GM13977 (cell line): ENCODE measurements around the gene MAPK10.

Experiments used
- DNase-seq: peaks from one replicate; pipeline ENCODE4 v3.0.0; 2012; ENCODE audit warnings: low spot score
- CTCF ChIP-seq: IDR thresholded peaks from 2 replicates; pipeline ENCODE4 v1.5.1; 2012; ENCODE audit warnings: mild to moderate bottlenecking, control low read depth; ENCODE audit not compliant: insufficient read depth; ENCODE audit errors: extremely low read depth, missing control alignments
- in situ Hi-C: fragments of 300-500 bp; cut with MboI; formaldehyde crosslinking; loops from one replicate; pipeline ENCODE4 v1.12.0; 2022; ENCODE audit warnings: low sequenced_read_pairs, low pct_unique_long_range_greater_than_20kb, mixed read lengths, inconsistent platforms; ENCODE audit not compliant: unreplicated experiment

Gene MAPK10

GRCh38 chr4:85961887-85962286 is 398.0 kb downstream of the MAPK10 start:
- TF ChIP-seq CTCF: no peak
- no peak for DNase-seq
- in situ Hi-C loops: no loop called here

GRCh38 chr4:85956293-85956945 is 403.4 kb downstream of the MAPK10 start:
- DNase-seq: no peak
- in situ Hi-C loops: no loop called here
- no peak for TF ChIP-seq CTCF

- in situ Hi-C loops: no loop called here
- no peak for TF ChIP-seq CTCF
- DNase-seq: no peak
Measured at GRCh38 chr4:85955620-85956292, 404.1 kb downstream of the MAPK10 start.

- no peak for TF ChIP-seq CTCF
- DNase-seq: no peak
- in situ Hi-C loops: no loop called here
Measured at GRCh38 chr4:85953651-85954018, 406.2 kb downstream of the MAPK10 start.

- DNase-seq: no peak
- in situ Hi-C loops: no loop called here
- TF ChIP-seq CTCF: no peak
Measured at GRCh38 chr4:85952972-85953650, 406.7 kb downstream of the MAPK10 start.

- in situ Hi-C loops: no loop called here
- DNase-seq: no peak
- no peak for TF ChIP-seq CTCF
Measured at GRCh38 chr4:85952528-85952927, 407.3 kb downstream of the MAPK10 start.
